GM19324 (cell line): Measurements from ENCODE around the gene FAM184A.

Experiments used
- ATAC-seq: cut with Tn5 transposase; IDR thresholded peaks from one replicate; pipeline ENCODE4 v1.9.1; 2021; ENCODE audit warnings: mild to moderate bottlenecking, moderate library complexity; ENCODE audit not compliant: unreplicated experiment, low FRiP score

The FAM184A gene

GRCh38 chr6:118923035-118923434 lies 155.4 kb downstream of the FAM184A start:
- no peak for ATAC-seq

GRCh38 chr6:118921084-118921483 lies 157.4 kb downstream of the FAM184A start:
- ATAC-seq: no peak

GRCh38 chr6:118918329-118918725 lies 160.1 kb downstream of the FAM184A start:
- no peak for ATAC-seq

GRCh38 chr6:118917546-118918328 lies 160.7 kb downstream of the FAM184A start:
- ATAC-seq: no peak

GRCh38 chr6:118914598-118914997 lies 163.9 kb downstream of the FAM184A start:
- ATAC-seq: no peak

GRCh38 chr6:118913161-118913560 lies 165.3 kb downstream of the FAM184A start:
- no peak for ATAC-seq

- no peak for ATAC-seq
These were observed 165.8 kb downstream of the FAM184A start for GRCh38 chr6:118912646-118913045.
